Lower leg skin (tissue), 4 donors: ENCODE measurements around the gene AIF1. TPM values are rescaled to one million over a fixed set of nuclear protein-coding genes. Genes with fewer than 3 reads are reported as not detected.

Source experiments
- DNase-seq, 2 donors: peaks; one replicate each; pipeline ENCODE4 v3.0.0-alpha.2; 2019; ENCODE audit warnings: low spot score in 2 of 2
- H3K4me3 ChIP-seq: fragments of 200-600 bp; sonication (generic); 2 replicates; pipeline ENCODE4 v1.5.1; 2017; ENCODE audit warnings: mild to moderate bottlenecking, low read depth; ENCODE audit not compliant: poor library complexity, severe bottlenecking
- POLR2A ChIP-seq, 2 donors: fragments of 450-650 bp; IDR thresholded peaks; one replicate each; pipeline ENCODE4 v1.6.1; 2016 to 2017; ENCODE audit warnings: antibody characterized with exemption in 2 of 2, mild to moderate bottlenecking in 1 of 2, moderate library complexity in 1 of 2
- WGBS, 2 donors: methylation state at CpG; one replicate each; pipeline ENCODE4 v1.1.5; 2018; 5-methylcytosine and 5-hydroxymethylcytosine counted together
- intact Hi-C: fragments of 100-400 bp; cut with DNase I; formaldehyde crosslinking; loops from one replicate; pipeline ENCODE4 v1.15.0; 2023; ENCODE audit warnings: low total_unique reads
- total RNA-seq, 4 donors: library from RNA; depleted of rRNA; stranded (reverse); fragments of >200 nt; gene quantifications; one replicate each; pipeline ENCODE4 v1.1.0, GENCODE V29; 2016
- TF ChIP-seq, protein P1 (sequence below), 3 donors: fragments of 450-650 bp; IDR thresholded peaks; one replicate each; pipeline ENCODE4 v1.5.1; 2016; ENCODE audit warnings: antibody characterized with exemption in 3 of 3, mild to moderate bottlenecking in 3 of 3, moderate library complexity in 2 of 3

The AIF1 gene
- total RNA-seq, 4 donors from 2014 or later, result 4.8 to 13.7 (median 7.2) TPM

DNA sequence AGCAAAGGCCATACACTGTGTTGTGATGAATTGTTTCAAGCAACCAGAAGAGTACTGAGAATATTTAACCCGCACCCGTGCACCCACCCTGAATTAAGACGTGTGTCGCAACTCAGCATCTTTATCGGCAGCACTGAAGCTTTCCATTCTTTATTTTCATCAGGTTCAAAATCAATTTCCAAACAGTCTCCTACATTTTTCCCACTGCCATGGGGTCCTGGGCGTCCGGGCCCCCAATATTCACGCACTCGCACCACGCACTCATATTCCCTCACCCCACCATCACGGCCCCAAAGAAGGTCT, 34.6 kb upstream of the AIF1 start:
- no peak for DNase-seq
- WGBS, 2 donors, result 34 to 37% methylated on average over 11 of the region's 11 CpGs
- no peak overlapping the region for H3K4me3 ChIP-seq
- intact Hi-C loops, result no loop called here
- no peak for TF ChIP-seq POLR2A (IDR thresholded peaks at IDR 0.05)
- TF ChIP-seq, protein P1, sequence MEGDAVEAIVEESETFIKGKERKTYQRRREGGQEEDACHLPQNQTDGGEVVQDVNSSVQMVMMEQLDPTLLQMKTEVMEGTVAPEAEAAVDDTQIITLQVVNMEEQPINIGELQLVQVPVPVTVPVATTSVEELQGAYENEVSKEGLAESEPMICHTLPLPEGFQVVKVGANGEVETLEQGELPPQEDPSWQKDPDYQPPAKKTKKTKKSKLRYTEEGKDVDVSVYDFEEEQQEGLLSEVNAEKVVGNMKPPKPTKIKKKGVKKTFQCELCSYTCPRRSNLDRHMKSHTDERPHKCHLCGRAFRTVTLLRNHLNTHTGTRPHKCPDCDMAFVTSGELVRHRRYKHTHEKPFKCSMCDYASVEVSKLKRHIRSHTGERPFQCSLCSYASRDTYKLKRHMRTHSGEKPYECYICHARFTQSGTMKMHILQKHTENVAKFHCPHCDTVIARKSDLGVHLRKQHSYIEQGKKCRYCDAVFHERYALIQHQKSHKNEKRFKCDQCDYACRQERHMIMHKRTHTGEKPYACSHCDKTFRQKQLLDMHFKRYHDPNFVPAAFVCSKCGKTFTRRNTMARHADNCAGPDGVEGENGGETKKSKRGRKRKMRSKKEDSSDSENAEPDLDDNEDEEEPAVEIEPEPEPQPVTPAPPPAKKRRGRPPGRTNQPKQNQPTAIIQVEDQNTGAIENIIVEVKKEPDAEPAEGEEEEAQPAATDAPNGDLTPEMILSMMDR (IDR thresholded peaks at IDR 0.05), result no peak

DNA sequence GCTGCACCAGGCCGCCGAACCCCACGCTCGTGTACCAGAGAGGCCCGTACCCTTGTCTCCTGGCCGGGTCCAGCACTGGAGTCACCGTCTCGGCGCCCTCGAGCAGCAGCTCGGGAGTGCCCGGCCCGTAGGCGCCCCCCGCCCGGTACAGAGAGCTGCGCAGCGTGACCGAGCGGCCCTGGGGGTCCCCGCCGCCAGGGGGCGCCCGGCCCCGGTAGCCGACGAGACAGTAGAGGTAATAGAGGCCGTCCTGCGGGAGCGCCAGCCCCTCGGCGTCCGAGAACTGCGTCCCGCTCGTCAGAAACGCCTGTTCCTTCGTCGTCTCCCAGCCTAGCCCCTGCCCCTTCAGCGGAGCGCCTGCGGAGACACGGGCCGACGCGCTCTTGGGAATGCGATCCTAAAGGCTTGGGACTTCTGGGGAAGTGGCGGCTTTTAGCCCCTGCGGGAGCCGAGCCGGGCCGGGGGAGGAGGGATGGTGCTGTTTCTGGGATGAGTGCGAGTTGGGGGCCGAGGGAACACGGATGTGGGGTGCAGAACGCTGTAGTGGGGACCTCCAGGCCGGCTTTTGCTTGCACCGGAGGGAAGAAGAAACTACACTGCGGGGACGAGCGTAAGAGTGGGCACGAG, 34.1 kb upstream of the AIF1 start:
- intact Hi-C loops, result no loop called here
- TF ChIP-seq, protein P1 (IDR thresholded peaks at IDR 0.05), result peak in 1 of 3 donors; percentile 93
- no peak for TF ChIP-seq POLR2A (IDR thresholded peaks at IDR 0.05)
- 0 to 2% methylated on average over 27 to 51 of the region's 62 CpGs for WGBS, 2 donors
- H3K4me3 ChIP-seq, result peak overlapping the region; percentile 70
- DNase-seq, result peak; percentile 71 to 97

DNA sequence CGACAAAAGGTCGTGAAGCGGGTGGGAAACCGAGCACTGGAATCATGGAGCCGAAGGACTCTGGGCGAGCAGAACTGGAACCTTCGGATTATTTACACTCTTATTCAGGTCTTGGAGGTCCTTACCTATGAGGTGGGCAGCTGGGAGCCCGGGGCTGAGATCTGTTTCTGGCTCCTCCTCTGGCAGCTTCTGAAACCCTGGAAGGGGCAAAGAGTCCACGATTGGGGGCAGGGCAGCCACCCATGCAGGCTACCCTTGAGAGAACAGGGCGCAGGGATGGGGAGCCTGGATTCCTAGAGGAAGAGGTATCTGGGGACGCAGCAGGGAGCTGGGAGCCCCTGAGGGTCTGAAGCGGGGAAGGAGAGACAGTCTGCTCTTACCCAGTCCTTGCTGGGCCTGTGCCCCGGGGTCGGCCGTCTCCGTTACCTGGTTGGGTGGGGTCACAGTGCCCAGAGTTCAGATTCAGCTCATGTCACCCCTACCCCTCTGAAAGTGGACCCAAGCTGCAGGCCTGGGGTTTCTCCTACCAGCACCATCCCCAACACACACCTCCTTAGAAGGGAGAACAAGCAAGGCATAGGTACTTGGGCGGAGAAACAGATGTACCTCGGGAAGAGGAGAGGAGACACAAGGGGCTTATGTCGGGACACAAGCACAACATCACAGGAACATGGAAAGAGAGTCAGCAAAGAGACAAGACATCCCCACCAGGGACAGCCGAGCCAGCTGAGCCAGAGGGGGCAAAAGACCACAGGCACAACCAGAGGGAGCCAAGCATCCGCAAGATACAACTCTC, 33.4 kb upstream of the AIF1 start:
- 13 to 21% methylated on average over 17 to 20 of the region's 21 CpGs for WGBS, 2 donors
- intact Hi-C loops, result no loop called here
- TF ChIP-seq, protein P1 (IDR thresholded peaks at IDR 0.05), result no peak
- TF ChIP-seq POLR2A (IDR thresholded peaks at IDR 0.05), result no peak
- DNase-seq, result peak in 1 of 2 donors; percentile 86
- H3K4me3 ChIP-seq, result peak overlapping the region; percentile 70

DNA sequence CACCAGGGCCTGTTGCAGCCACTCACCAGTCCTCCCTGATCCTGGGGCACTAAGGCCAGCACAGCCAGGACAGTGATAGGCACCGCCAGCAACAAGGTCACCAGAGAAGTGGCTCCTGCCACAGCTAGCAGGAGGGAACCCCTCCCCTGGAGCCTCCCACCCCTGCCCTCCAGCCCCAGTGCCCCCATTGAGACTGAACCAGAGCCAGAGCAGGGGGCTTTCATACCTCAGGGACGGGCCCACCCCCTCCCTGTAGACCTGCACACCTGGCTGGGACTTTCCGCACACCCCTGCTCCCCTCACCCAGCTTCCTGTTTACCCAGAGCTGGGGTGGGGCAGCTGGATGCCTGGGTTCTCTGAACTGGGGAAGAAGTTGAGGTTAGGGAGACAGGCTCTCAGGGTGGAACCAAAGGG, 32.8 kb upstream of the AIF1 start, which contains the start of gene LTB:
LTB (minus strand) TSS at position 195 of the 414 bp plus-strand sequence; CDS start at position 188, 7 bp downstream.
- 55 to 79% methylated on average over 2 to 3 of the region's 3 CpGs for WGBS, 2 donors
- intact Hi-C loops, result no loop called here
- peak in 1 of 2 donors; percentile 81 for DNase-seq

DNA sequence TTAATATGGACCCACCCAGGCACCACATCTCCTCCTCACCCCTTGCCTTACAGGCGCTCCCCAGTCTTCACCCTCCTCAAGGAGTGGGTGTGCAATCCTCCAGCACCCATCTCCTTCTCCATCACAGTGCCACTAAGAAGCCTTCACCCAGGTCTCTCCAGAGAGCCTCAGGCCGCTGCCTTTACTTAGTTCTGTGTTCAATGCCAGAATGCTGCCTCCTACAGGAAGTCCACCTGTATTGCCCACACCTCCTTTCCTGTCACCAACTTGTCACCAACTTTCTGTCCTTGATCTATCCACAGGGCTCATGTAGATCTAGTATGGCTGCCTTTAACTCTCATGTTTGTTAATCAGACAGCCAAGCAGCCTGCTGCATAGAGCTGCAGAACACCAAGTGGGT, 29.5 kb upstream of the AIF1 start:
- DNase-seq, result peak in 1 of 2 donors; percentile 74
- intact Hi-C loops, result no loop called here
- WGBS, 2 donors, result 68 to 73% methylated on average over 2 of the region's 2 CpGs
- TF ChIP-seq, protein P1 (IDR thresholded peaks at IDR 0.05), result no peak
- no peak for TF ChIP-seq POLR2A (IDR thresholded peaks at IDR 0.05)
- H3K4me3 ChIP-seq, result no peak overlapping the region

More for the DNA sequence above, 32.8 kb upstream of the AIF1 start, which contains the start of gene LTB:
- peak within 1 kb of the TSS; percentile 70 for H3K4me3 ChIP-seq
- no peak for TF ChIP-seq POLR2A (IDR thresholded peaks at IDR 0.05)

DNA sequence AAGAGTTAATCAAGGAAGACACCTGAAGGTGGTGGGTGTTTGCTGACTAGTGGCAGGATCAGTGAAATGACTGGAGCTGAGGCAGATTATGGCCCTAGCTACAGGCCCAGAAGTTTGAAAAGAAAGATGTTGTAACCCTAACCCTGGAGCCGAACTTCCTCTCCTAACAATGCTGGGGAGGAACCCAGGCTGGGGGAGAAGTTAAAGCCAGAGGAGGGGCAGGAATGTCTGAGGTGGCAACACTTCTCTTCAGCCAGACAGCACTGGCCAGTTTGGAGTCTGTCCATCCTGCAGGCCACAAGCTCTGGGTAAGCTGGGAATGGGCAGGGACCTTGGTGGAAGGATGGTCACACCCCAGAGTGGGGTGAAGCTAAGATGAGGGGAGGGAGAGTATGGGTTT, 29.0 kb upstream of the AIF1 start, which contains the start of gene LST1:
LST1 (plus strand) TSS at position 270 of the 400 bp plus-strand sequence. CDS start 1,023 bp downstream, outside the sequence.
- 47 to 80% methylated on average over 1 of the region's 1 CpG for WGBS, 2 donors
- intact Hi-C loops, result no loop called here
- no peak within 1 kb of the TSS for H3K4me3 ChIP-seq
- peak in 1 of 2 donors; percentile 77 for DNase-seq
- no peak for TF ChIP-seq POLR2A (IDR thresholded peaks at IDR 0.05)
- TF ChIP-seq, protein P1 (IDR thresholded peaks at IDR 0.05), result no peak
